Measurements from ENCODE around the gene CCNT2.
"Not testable (repeated sequence)": the region's sequence is repeated elsewhere in the genome, so short reads cannot be mapped to it uniquely, and the experiment has no call there.

The CCNT2 gene

GRCh38 chr2:134919341-134920210 is 954 bp downstream of the CCNT2 start:
- no peak for DNase-seq (ENCODE audit: low spot score)

GRCh38 chr2:134924912-134925311 is 6.3 kb downstream of the CCNT2 start:
- no peak for DNase-seq (ENCODE audit: low spot score)

GRCh38 chr2:134926231-134926931 is 7.8 kb downstream of the CCNT2 start:
- DNase-seq (ENCODE audit: low spot score), result no peak

- DNase-seq (ENCODE audit: low spot score), result no peak
Measured at GRCh38 chr2:134927195-134927594, 8.6 kb downstream of the CCNT2 start.

GRCh38 chr2:134932864-134933526 is 14.4 kb downstream of the CCNT2 start:
- DNase-seq (ENCODE audit: low spot score), result no peak

GRCh38 chr2:134933732-134934131 is 15.1 kb downstream of the CCNT2 start:
- no peak for DNase-seq (ENCODE audit: low spot score)

- DNase-seq (ENCODE audit: low spot score), result no peak
Measured at GRCh38 chr2:134934150-134934549, 15.5 kb downstream of the CCNT2 start.

- DNase-seq (ENCODE audit: low spot score), result no peak
Measured at GRCh38 chr2:134934641-134935040, 16.0 kb downstream of the CCNT2 start.

GRCh38 chr2:134936691-134937090 is 18.1 kb downstream of the CCNT2 start:
- DNase-seq (ENCODE audit: low spot score), result no peak

GRCh38 chr2:134943540-134943939 is 24.9 kb downstream of the CCNT2 start:
- no peak for DNase-seq (ENCODE audit: low spot score)

- DNase-seq (ENCODE audit: low spot score), result no peak
Measured at GRCh38 chr2:134944975-134945374, 26.4 kb downstream of the CCNT2 start.

GRCh38 chr2:134946073-134946472 is 27.5 kb downstream of the CCNT2 start:
- no peak for DNase-seq (ENCODE audit: low spot score)

- DNase-seq (ENCODE audit: low spot score), result no peak
Measured at GRCh38 chr2:134949981-134950708, 31.5 kb downstream of the CCNT2 start.

- DNase-seq (ENCODE audit: low spot score), result no peak
Measured at GRCh38 chr2:134950886-134951285, 32.3 kb downstream of the CCNT2 start.

- no peak for DNase-seq (ENCODE audit: low spot score)
Measured at GRCh38 chr2:134952608-134953007, 34.0 kb downstream of the CCNT2 start.

- no peak for DNase-seq (ENCODE audit: low spot score)
Measured at GRCh38 chr2:134954065-134954464, 35.4 kb downstream of the CCNT2 start.

- DNase-seq (ENCODE audit: low spot score), result no peak
Measured at GRCh38 chr2:134955744-134956143, 37.1 kb downstream of the CCNT2 start.

GRCh38 chr2:134957477-134957876 is 38.9 kb downstream of the CCNT2 start:
- no peak for DNase-seq (ENCODE audit: low spot score)

- not testable (repeated sequence) for DNase-seq (ENCODE audit: low spot score)
Measured at GRCh38 chr2:134967166-134967565, 48.5 kb downstream of the CCNT2 start.

- no peak for DNase-seq (ENCODE audit: low spot score)
Measured at GRCh38 chr2:134973241-134974138, 54.9 kb downstream of the CCNT2 start.

Data from D341Med (cell line).